Tibial nerve (tissue), 4 donors: ENCODE data around the gene POLDIP3.

Source experiments
- CTCF ChIP-seq, 5 experiments: fragments of 200-600 bp in 3 of 5; fragments of 450-650 bp in 2 of 5; sonication (generic) in 3 of 5; IDR thresholded peaks; one replicate each; pipeline ENCODE4 v1.5.1; 2016 to 2019; ENCODE audit warnings: antibody characterized with exemption in 5 of 5, mild to moderate bottlenecking in 3 of 5, moderate library complexity in 2 of 5
- EP300 ChIP-seq, 2 donors: sonication (generic); formaldehyde crosslinking; IDR thresholded peaks; one replicate each; pipeline ENCODE4 v1.6.1; 2017; ENCODE audit warnings: antibody characterized with exemption in 2 of 2, mild to moderate bottlenecking in 1 of 2
- POLR2A ChIP-seq, 2 donors: fragments of 450-650 bp; IDR thresholded peaks; one replicate each; pipeline ENCODE4 v1.6.1; 2017; ENCODE audit warnings: antibody characterized with exemption in 2 of 2, mild to moderate bottlenecking in 2 of 2, moderate library complexity in 2 of 2

- TF ChIP-seq CTCF (IDR thresholded peaks at IDR 0.05) (peak in 4 of 5 experiments; percentile 7 to 37 (median 29)), POLR2A (IDR thresholded peaks at IDR 0.05) (no peak), EP300 (IDR thresholded peaks at IDR 0.05) (no peak)
These were observed 53.9 kb downstream of the POLDIP3 start for GRCh38 chr22:42560781-42561180.
